NCI-H2227 treated with DMSO at 0.1 percent for 48 hours (cell line): ENCODE measurements around the gene LRRK2.
"Not testable (repeated sequence)": the region's sequence is repeated elsewhere in the genome, so short reads cannot be mapped to it uniquely, and the experiment has no call there.

Experiments
- DNase-seq: peaks from one replicate; lab custom pipeline; 2025; lab: John Stamatoyannopoulos, UW

LRRK2 gene

DNA sequence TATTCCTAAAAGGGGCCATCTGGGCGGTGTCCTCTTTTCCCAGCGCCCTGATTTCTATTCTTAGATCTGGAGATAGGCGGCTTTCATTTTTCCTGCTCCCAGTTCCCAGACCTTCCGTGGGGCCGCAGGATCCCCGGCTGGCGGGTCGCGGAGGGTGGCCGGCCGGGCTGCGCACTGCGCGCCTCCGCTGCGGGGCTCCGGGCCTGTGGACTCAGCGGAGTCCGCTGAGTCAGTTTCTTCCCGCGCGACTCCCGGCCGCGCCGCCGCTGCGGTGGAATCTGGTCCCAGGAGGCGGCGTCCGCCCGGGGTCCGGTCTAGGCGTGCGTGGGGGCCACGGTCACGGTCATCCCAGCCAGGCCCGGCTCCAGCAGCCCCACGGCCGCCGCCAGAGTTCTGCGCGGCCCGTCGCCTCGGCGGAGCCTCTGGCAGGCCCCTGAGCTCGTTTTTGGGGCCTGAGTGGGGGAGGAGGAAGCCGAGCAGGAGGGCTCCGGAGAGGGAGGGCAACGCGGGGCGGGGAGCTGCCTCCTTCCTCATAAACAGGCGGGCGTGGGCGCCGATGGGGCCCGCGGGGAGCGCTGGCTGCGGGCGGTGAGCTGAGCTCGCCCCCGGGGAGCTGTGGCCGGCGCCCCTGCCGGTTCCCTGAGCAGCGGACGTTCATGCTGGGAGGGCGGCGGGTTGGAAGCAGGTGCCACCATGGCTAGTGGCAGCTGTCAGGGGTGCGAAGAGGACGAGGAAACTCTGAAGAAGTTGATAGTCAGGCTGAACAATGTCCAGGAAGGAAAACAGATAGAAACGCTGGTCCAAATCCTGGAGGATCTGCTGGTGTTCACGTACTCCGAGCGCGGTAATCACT is at the start of gene LRRK2:
Gene LRRK2, plus strand, starts transcription at position 559 of the 853 bp plus-strand sequence. Its CDS starts 135 bp downstream, at position 694.
- DNase-seq, result no peak

GRCh38 chr12:40175045-40175444 is 49.8 kb upstream of the LRRK2 start:
- DNase-seq, result no peak

GRCh38 chr12:40175489-40175888 is 49.3 kb upstream of the LRRK2 start:
- no peak for DNase-seq

DNA sequence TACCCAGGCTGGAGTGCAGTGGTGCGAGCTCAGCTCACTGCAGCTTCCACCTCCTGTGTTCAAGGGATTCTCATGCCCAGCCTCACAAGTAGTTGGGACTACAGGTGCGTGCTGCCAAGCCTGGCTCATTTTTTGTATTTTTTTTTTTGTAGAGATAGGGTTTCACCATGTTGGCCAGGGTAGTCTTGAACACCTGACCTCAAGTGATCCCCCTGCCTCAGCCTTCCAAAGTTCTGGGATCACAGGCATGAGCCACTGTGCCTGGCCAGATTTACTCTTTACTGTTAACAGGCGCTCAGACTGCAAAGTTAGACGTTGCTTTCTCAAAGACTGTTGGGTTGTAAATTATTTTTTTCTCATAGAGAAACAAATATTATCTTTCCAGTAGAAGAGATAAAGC is 46.1 kb upstream of the LRRK2 start:
- DNase-seq, result no peak

DNA sequence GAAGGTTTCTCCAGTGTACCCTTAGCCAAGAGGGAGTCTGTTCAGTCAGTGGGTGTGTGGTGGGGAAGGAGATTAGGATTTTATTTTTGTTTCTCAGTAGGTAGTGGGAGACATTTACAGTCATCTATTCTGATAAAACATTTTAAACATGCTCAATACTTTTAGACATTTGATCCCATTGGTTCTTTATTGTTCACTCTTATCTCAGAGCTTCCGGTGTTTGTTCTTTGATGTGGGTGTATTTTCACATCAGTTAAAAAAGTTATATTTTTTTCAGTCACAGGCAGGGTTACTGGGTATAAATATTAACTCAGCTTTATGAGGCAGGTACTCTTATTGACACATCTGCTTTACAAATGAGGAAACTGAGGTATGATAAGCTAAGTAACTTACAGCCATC is 43.3 kb upstream of the LRRK2 start:
- no peak for DNase-seq

DNA sequence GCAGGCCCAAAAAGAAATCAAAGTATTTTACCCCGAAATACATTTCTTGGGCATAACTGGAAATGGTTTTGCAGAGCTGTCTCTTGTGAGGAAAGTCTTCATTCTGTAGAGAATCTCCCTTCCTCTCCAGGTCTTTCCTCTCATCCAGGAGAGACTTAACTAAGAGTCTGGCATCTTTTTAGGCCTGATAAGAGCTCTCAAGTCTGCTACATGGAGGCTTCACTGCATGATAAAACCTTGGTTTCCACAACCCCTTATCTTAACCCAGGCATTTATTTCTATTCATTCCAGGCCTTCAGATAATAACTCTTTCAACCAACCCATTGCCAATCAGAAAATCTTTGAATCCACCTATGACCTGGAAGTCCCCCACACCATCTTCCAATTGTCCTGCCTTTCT is 41.1 kb upstream of the LRRK2 start:
- no peak for DNase-seq

DNA sequence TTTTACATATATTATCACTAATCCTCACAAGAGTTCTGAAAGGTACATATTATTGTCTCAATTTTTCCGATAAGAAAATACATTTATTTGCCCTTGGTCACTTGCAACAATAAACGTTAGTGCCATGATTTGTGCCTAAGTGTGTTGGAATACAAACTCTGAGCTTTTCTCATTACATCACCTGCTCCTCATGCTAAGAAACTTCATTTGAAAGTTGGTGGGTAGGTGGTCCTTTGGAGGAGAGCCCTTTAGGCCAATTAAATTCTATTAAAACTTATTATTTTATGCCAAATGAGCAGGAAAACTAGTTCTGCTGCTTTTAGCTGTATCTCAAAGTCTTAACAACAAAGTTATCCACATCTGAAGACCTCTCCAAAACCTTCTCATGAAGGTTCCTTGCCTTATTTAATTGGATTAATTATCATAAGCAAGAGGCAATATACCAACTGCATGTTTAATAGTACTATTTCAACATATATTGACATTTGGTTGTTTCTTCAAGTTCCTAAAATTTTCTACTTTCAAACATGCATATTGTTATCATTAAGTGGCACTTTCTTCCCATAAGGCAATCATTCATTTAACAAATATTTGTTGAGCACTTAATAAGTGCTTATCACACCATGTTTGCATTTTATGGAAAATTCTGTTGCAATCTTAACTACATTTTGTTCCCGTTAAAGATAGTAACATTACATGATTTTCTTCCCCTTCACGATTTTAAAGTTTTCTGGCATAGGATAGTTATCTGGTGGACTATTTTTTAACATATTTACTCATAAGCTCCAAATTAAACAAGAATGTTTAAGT is 40.1 kb upstream of the LRRK2 start:
- DNase-seq, result no peak

- DNase-seq, result no peak
Observed at GRCh38 chr12:40185303-40185693, 39.5 kb upstream of the LRRK2 start.

GRCh38 chr12:40188558-40189320 is 36.1 kb upstream of the LRRK2 start:
- DNase-seq, result no peak

GRCh38 chr12:40192704-40193255 is 32.0 kb upstream of the LRRK2 start:
- no peak for DNase-seq

DNA sequence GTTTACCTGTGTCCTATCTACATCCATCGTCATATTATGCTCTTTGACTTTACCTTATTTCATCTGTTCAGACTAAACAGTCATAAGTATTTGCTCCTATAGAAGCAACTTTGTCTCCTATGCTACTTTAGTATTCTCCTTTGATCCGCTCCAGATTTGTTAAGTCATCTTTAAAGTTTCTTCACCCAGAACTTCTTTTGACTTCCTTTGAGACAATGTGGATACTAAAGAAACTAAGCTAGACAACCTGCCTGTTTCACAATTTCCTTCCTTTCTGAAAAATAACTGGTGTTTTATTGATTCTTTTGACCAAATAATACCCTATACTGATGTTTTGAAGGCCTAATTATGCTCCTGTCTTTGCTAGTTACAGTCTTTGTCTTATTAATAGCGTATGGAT is 30.0 kb upstream of the LRRK2 start:
- DNase-seq, result no peak

DNA sequence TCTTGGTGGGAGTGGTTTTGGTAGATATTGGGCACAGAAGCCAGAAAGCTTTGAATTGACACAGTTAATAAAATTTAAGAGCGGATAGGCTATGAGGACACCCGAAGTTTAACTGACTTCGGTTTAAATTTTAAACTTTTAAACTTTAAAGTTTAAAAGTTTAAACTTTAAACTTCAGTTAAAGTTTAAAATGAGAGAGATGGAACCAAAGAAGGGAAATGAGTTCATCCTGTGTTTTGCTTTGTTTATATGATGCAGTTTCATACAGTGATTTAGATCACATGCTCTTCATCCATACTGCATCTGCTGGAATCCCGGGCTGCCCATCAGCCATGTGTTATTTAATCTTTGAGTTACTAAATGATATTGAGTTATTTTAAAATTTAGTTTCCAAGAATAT is 27.2 kb upstream of the LRRK2 start:
- DNase-seq, result no peak

DNA sequence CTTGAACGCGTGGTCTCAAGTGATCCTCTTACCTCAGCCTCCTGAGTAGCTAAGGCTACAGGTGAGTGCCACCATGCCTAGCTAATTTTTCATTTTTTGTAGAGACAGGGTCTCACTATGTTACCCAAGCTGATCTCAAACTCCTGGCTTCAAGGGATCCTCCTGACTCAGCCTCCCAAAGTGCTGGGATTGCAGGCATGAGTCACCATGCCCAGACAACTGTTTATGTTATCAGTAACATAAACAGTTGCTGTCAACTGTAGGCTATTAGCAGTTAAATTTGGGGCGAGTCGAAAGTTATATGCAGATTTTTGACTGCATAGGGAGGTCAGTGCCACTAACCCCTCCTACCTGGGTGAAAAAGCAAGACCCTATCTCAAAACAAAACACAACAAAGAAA is 26.2 kb upstream of the LRRK2 start:
- no peak for DNase-seq

DNA sequence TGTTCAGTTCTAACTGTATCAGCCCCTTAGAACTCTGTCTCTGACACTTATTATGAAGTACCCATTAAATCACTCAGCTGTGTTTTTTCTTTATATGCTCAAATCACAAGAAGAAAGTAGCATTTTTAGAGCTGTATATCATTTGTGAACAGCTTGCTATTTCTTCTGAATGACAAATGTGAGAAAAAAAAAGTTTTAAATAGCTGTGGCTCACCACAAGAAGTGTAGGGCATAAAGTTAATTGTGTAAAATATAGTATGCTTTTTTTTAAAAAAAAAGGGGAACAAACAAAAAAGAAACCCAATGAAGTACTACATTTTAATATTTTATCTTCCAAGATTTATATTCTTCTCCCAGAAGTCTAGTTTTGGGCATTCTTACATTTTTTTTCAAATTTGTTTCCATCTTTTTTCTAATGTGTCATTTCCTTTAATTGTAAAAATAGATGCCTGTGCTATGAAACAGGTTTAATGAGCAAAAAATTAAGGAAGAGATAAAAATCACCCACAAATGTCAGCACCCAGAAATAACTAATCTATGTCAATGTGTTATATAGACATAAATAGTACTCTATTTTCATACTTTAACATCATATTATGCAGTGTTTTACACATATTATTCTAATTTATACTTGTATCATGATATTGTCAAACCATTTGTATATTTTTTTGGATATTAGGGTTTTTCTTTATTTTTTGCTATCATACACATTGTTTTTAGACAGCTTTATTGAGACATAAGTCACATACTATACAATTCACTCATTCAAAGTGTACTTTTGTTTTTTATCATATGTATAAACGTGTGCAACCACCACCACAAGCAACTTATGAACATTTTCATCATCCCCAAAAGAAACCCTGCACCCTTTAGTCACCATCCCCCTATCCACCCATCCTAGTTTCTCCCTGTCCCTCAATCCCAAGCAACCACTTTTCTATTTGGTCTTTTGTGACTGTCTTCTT is 22.4 kb upstream of the LRRK2 start:
- DNase-seq, result no peak

GRCh38 chr12:40203060-40203430 is 21.8 kb upstream of the LRRK2 start:
- no peak for DNase-seq

GRCh38 chr12:40204337-40204736 is 20.5 kb upstream of the LRRK2 start:
- DNase-seq, result no peak

GRCh38 chr12:40207551-40207950 is 17.2 kb upstream of the LRRK2 start:
- no peak for DNase-seq

- no peak for DNase-seq
Observed at GRCh38 chr12:40208707-40209446, 15.9 kb upstream of the LRRK2 start.

GRCh38 chr12:40209886-40210285 is 14.9 kb upstream of the LRRK2 start:
- DNase-seq, result no peak

- not testable (repeated sequence) for DNase-seq
Observed at GRCh38 chr12:40211186-40211585, 13.6 kb upstream of the LRRK2 start.
